Measurements from ENCODE around the gene TLR6. TPM values are rescaled to one million over a fixed set of nuclear protein-coding genes. Genes with fewer than 3 reads are reported as not detected.

TLR6 gene
- total RNA-seq (1 to 10 TPM; 1.9 to 2.1 TPM), polyA plus RNA-seq (under 1 TPM; 0.26 to 0.66 TPM)

GRCh38 chr4:38856524-38857337 is at the start of gene TLR6:
Gene TLR6 (minus strand): TSS chr4:38856817. CDS start chr4:38829473, 27,344 bp downstream.
- H3K4me3 ChIP-seq (ENCODE audit: low read depth in 1 of 3, low read length in 3 of 3): peak within 1 kb of the TSS in 1 of 3 donors; percentile 28

GRCh38 chr4:38905652-38906385 is 49.2 kb upstream of the TLR6 start:
- H3K36me3 ChIP-seq (ENCODE audit: control insufficient read depth in 4 of 4, insufficient read depth in 3 of 4, low read depth in 1 of 4, low read length in 3 of 4): peaks cover 9 to 31% (median 29%) of the 10 kb centered on the region in 4 donors
- no peak overlapping the region for H3K9ac ChIP-seq (ENCODE audit: low read depth in 1 of 2, low read length in 2 of 2)
- WGBS: 44% methylated on average over 10 of the region's 10 CpGs
- H3K4me3 ChIP-seq (ENCODE audit: low read depth in 1 of 3, low read length in 3 of 3): no peak overlapping the region
- peaks cover 7 to 43% (median 36%) of the 10 kb centered on the region in 4 donors for H3K4me1 ChIP-seq (ENCODE audit: control insufficient read depth in 4 of 4, insufficient read depth in 4 of 4, low read length in 3 of 4)
- no peaks in the 10 kb centered on the region for H3K9me3 ChIP-seq (ENCODE audit: control insufficient read depth in 4 of 4, low read length in 3 of 4)
- no peak for DNase-seq (ENCODE audit: low spot score)
- peak overlapping the region; percentile 28 to 48 for H3K27ac ChIP-seq (ENCODE audit: low read depth in 1 of 2, low read length in 2 of 2)
- H3K27me3 ChIP-seq (ENCODE audit: control insufficient read depth in 4 of 4, insufficient read depth in 4 of 4, low read length in 3 of 4): no peaks in the 10 kb centered on the region
- no peak for TF ChIP-seq HNF4A (conservative IDR thresholded peaks at IDR 0.05)
- TF ChIP-seq EGR1 (IDR thresholded peaks at IDR 0.05; ENCODE audit: low read depth in 2 of 2): no peak
- TF ChIP-seq RAD21 (IDR thresholded peaks at IDR 0.05): no peak
- TF ChIP-seq YY1 (IDR thresholded peaks at IDR 0.05): no peak
- TF ChIP-seq FOXA1 (IDR thresholded peaks at IDR 0.05): no peak
- no peak for TF ChIP-seq RXRA (IDR thresholded peaks at IDR 0.05)
- TF ChIP-seq ATF3 (IDR thresholded peaks at IDR 0.05): no peak
- TF ChIP-seq MAX (IDR thresholded peaks at IDR 0.05): no peak
- no peak for TF ChIP-seq ZBTB33 (IDR thresholded peaks at IDR 0.05)
- TF ChIP-seq, protein P1, sequence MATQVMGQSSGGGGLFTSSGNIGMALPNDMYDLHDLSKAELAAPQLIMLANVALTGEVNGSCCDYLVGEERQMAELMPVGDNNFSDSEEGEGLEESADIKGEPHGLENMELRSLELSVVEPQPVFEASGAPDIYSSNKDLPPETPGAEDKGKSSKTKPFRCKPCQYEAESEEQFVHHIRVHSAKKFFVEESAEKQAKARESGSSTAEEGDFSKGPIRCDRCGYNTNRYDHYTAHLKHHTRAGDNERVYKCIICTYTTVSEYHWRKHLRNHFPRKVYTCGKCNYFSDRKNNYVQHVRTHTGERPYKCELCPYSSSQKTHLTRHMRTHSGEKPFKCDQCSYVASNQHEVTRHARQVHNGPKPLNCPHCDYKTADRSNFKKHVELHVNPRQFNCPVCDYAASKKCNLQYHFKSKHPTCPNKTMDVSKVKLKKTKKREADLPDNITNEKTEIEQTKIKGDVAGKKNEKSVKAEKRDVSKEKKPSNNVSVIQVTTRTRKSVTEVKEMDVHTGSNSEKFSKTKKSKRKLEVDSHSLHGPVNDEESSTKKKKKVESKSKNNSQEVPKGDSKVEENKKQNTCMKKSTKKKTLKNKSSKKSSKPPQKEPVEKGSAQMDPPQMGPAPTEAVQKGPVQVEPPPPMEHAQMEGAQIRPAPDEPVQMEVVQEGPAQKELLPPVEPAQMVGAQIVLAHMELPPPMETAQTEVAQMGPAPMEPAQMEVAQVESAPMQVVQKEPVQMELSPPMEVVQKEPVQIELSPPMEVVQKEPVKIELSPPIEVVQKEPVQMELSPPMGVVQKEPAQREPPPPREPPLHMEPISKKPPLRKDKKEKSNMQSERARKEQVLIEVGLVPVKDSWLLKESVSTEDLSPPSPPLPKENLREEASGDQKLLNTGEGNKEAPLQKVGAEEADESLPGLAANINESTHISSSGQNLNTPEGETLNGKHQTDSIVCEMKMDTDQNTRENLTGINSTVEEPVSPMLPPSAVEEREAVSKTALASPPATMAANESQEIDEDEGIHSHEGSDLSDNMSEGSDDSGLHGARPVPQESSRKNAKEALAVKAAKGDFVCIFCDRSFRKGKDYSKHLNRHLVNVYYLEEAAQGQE (IDR thresholded peaks at IDR 0.05): no peak
- TF ChIP-seq CTCF (IDR thresholded peaks at IDR 0.05; ENCODE audit: low read depth, low read length, missing input control): no peak
- no peak for TF ChIP-seq SP1 (IDR thresholded peaks at IDR 0.05)

More at GRCh38 chr4:38856524-38857337, at the start of gene TLR6:
- WGBS: 17% methylated on average over 8 of the region's 8 CpGs
- Histone ChIP-seq H3K4me1 (ENCODE audit: control insufficient read depth in 4 of 4, insufficient read depth in 4 of 4, low read length in 3 of 4) (no peaks in the 10 kb centered on the region), H3K9me3 (ENCODE audit: control insufficient read depth in 4 of 4, low read length in 3 of 4) (no peaks in the 10 kb centered on the region), H3K9ac (ENCODE audit: low read depth in 1 of 2, low read length in 2 of 2) (peak within 1 kb of the TSS; percentile 9 to 82), H3K27me3 (ENCODE audit: control insufficient read depth in 4 of 4, insufficient read depth in 4 of 4, low read length in 3 of 4) (no peaks in the 10 kb centered on the region), H3K27ac (ENCODE audit: low read depth in 1 of 2, low read length in 2 of 2) (peak within 1 kb of the TSS; percentile 36 to 37), H3K36me3 (ENCODE audit: control insufficient read depth in 4 of 4, insufficient read depth in 3 of 4, low read depth in 1 of 4, low read length in 3 of 4) (no peaks in the 10 kb centered on the region)
- DNase-seq (ENCODE audit: low spot score): peak; percentile 62
- TF ChIP-seq RAD21 (IDR thresholded peaks at IDR 0.05) (peak; percentile 76 to 79), RXRA (IDR thresholded peaks at IDR 0.05) (peak in 1 of 2 donors; percentile 8), NR2F2 (IDR thresholded peaks at IDR 0.05) (no peak), CTCF (IDR thresholded peaks at IDR 0.05; ENCODE audit: low read depth, low read length, missing input control) (peak; percentile 83), YY1 (IDR thresholded peaks at IDR 0.05) (peak; percentile 13), HNF4A (conservative IDR thresholded peaks at IDR 0.05) (peak; percentile 10), JUND (IDR thresholded peaks at IDR 0.05) (no peak), MAX (IDR thresholded peaks at IDR 0.05) (peak; percentile 7)
